Thoracic aorta endothelial cell (primary cell): ENCODE measurements around the gene GRID1. TPM values are rescaled to one million over a fixed set of nuclear protein-coding genes. Genes with fewer than 3 reads are reported as not detected.

ENCODE experiments used
- small RNA-seq: library from RNA; depleted of rRNA; stranded (forward); fragments of <200 nt; gene quantifications from one replicate; pipeline ENCODE3, GENCODE V24; 2012
- total RNA-seq: library from RNA; depleted of rRNA; stranded (reverse); fragments of >200 nt; gene quantifications from 2 replicates; pipeline ENCODE4 v1.2.3, GENCODE V29; 2012

Gene GRID1
- total RNA-seq = not detected in 2 replicates

DNA sequence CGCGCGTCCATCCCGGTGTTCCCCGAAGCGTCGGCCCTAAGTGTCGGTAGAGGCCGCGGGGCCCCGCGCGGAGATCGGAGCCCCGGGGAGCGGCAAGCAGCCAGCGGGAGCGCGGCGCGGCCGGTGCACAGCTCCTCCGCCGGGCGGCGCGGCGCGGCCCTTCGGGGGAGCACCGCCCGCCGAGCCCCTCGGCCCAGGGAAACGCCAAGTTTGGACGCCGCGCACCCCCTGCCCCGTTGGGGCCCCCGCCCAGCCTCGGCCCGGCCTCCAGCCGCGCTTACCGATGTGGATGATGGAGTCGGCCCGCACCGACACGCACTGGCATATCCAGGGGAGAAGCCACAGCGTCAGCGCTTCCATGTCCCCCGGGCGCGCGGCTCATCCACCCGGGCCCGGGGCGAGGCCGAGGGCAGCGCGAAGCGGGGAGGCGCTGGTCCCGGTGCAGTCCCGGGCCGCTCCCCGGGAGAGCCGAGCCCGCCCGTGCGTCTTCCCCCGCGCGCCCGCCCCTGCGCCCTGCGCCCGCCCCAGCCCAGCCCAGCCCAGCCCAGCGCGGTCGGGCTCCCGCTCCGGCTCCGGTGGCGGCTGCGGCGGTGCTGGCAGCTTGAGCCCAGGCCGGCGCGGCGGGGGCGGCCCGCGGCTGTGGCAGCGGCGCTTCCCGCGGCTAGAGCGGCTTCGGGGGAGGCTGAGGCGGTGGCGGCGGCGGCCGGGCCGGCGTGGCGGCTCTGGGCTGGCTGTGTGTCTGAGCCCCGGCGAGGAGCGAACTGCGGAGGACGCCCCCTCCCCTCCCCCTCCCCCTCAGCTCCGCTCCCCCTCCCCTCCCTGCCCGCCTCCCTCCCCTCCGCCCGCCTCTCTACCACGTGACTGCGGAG, at the start of gene GRID1:
Gene GRID1, minus strand, starts transcription at position 763 of the 869 bp plus-strand sequence.

Small RNA genes within 50 kb of the gene (small RNA-seq; reads per million reads assigned to genes)
- not detected for gene MIR346
- not detected for gene RF02271
- not detected for gene RN7SKP238
- gene RNA5SP322 = not detected

Other genes with a start within 250 kb of the GRID1 start
- gene WAPL, start 155.0 kb upstream of the GRID1 start, total RNA-seq = 66.8 and 69.7 TPM in 2 replicates